OCI-LY7 (cell line): ENCODE data around the gene JPT2. TPM values are rescaled to one million over a fixed set of nuclear protein-coding genes. Genes with fewer than 3 reads are reported as not detected.

Source experiments
- BruUV-seq: library from RNA; stranded (reverse); fragments of 400-500 nt; replicated peaks from 2 replicates; lab custom pipeline; 2021; lab: Mats Ljungman, UMichigan
- CTCF ChIA-PET: fragments of 300-600 bp; sonication (Branson Sonifier 250); formaldehyde crosslinking; loops from one replicate; lab custom pipeline; 2022; ENCODE audit warnings: antibody characterized with exemption; ENCODE audit not compliant: unreplicated experiment; lab: Charles Lee
- POLR2A ChIA-PET: fragments of 300-600 bp; sonication (Branson Sonifier 250); formaldehyde crosslinking; loops from one replicate; lab custom pipeline; 2022; ENCODE audit warnings: antibody characterized with exemption; lab: Charles Lee
- DNase-seq: peaks from one replicate; pipeline ENCODE4 v3.0.0-alpha.2; 2015; ENCODE audit warnings: low spot score
- H2AFZ ChIP-seq: fragments of 200-600 bp; sonication (generic), shearing (Covaris generic); 2 replicates; pipeline ENCODE4 v1.6.1; 2014; ENCODE audit warnings: mild to moderate bottlenecking, antibody characterized with exemption, low read length, moderate library complexity
- H3K27ac ChIP-seq: fragments of 200-600 bp; sonication (generic); 2 replicates; pipeline ENCODE4 v1.5.1; 2014; ENCODE audit warnings: mixed run types, low read depth, mild to moderate bottlenecking, moderate library complexity, low read length, inconsistent platforms; ENCODE audit not compliant: poor library complexity, severe bottlenecking
- H3K36me3 ChIP-seq: fragments of 200-600 bp; sonication (generic); 2 replicates; pipeline ENCODE4 v1.6.1; 2014; ENCODE audit warnings: mild to moderate bottlenecking, antibody characterized with exemption, low read length, moderate library complexity, mixed read lengths; ENCODE audit not compliant: insufficient read depth
- H3K4me1 ChIP-seq: fragments of 200-600 bp; sonication (generic); 2 replicates; pipeline ENCODE4 v1.5.1; 2014; ENCODE audit warnings: mild to moderate bottlenecking, low read length; ENCODE audit not compliant: insufficient read depth, poor library complexity, severe bottlenecking
- H3K4me2 ChIP-seq: fragments of 200-600 bp; sonication (generic); 2 replicates; pipeline ENCODE4 v1.6.1; 2014; ENCODE audit warnings: mild to moderate bottlenecking, low read length
- H3K4me3 ChIP-seq: fragments of 200-600 bp; sonication (generic); 2 replicates; pipeline ENCODE4 v1.5.1; 2014; ENCODE audit warnings: mild to moderate bottlenecking, low read depth, low read length; ENCODE audit not compliant: poor library complexity, severe bottlenecking
- H3K79me2 ChIP-seq: fragments of 200-600 bp; sonication (generic); 2 replicates; pipeline ENCODE4 v1.6.1; 2016; ENCODE audit warnings: low read depth, mild to moderate bottlenecking, low read length, moderate library complexity, mixed read lengths; ENCODE audit not compliant: insufficient read depth
- H3K9me2 ChIP-seq: fragments of 200-600 bp; sonication (generic); 2 replicates; pipeline ENCODE4 v1.6.1; 2016; ENCODE audit warnings: mild to moderate bottlenecking, low read length, mixed read lengths; ENCODE audit not compliant: insufficient read depth
- H3K9me3 ChIP-seq: fragments of 200-600 bp; sonication (generic); 2 replicates; pipeline ENCODE4 v1.6.1; 2014; ENCODE audit warnings: mild to moderate bottlenecking, mixed run types, low read length, mixed read lengths
- H4K20me1 ChIP-seq: fragments of 200-600 bp; sonication (generic); 2 replicates; pipeline ENCODE4 v1.6.1; 2014; ENCODE audit warnings: mild to moderate bottlenecking, antibody characterized with exemption, low read length, moderate library complexity, mixed read lengths; ENCODE audit not compliant: insufficient read depth
- EZH2phosphoT487 ChIP-seq: fragments of 200-600 bp; sonication (generic); IDR thresholded peaks from 2 replicates; pipeline ENCODE4 v1.6.1; 2018; ENCODE audit warnings: low read depth, borderline replicate concordance, mild to moderate bottlenecking, mixed run types, antibody characterized with exemption, low read length, moderate library complexity, mixed read lengths
- intact Hi-C: fragments of 100-400 bp; cut with micrococcal nuclease; formaldehyde crosslinking; loops from one replicate; pipeline ENCODE4 v1.10.0; 2022; ENCODE audit not compliant: unreplicated experiment
- total RNA-seq, 2 experiments: library from RNA; depleted of rRNA in 1 of 2; stranded (reverse); fragments of >200 nt in 1 of 2; shearing (Covaris generic) in 1 of 2; gene quantifications; 2 replicates each; pipeline ENCODE4 v1.2.3, GENCODE V29; 2014 to 2022
- TF ChIP-seq, protein P1 (sequence below): fragments of 200-600 bp; sonication (generic); conservative IDR thresholded peaks from 2 replicates; pipeline ENCODE4 v1.5.1; 2014; ENCODE audit warnings: mild to moderate bottlenecking, antibody characterized with exemption, low read length, moderate library complexity, mixed read lengths

Gene JPT2
- total RNA-seq, 2 experiments from 2014 or later = 67.4 to 75.2 TPM

DNA sequence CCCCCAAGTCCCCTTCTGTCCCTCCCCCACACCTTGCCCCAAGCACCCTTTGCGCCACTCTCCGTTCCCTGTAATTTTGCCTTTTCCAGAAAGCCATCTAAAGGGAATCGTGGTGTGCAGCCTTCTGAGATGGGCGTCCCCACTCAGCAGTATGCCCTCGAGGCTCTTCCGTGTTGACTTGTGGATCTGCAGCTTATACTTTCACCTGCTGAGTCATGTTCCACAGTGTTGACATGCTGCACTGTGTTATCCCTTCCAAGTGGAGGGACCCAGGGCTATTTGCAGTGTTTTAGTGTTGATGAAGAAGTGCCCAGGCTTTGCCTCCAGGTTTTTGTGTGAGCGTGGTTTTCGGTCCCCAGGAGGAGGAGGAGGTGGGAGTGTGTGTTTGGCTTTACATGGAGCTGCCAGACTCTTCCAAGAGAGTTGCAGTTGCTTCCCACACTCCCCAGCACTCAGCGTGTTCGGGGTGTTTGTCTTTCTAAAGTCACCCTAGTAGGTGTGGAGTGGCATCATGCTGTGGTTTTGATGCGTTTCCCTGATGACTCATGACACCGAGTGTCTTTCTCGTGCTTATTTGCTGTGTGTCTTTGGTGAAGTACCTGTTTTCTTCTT is 32.1 kb upstream of the JPT2 start:
- no peaks in the 10 kb centered on the region for H4K20me1 ChIP-seq

DNA sequence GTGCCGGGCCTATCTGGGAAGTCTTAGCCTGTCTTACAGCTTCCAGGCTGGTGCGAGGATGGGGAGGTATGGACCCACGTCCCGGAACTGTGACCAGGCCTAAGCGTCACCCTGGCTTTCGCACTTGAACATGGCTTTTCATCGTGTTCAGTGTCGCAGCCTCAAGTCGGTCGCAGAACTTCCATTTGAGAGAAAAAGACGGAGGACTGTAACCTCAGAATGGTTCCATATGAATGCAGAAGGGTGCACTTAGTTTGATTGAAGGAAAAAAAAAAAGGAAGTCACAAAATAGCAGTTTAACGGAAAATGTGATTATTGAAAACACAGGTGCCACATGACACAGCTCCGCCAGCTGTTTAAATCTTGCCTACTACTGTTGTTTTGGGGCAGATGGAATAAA is 30.2 kb upstream of the JPT2 start:
- CTCF ChIA-PET = no interaction called here
- H2AFZ ChIP-seq = no peak overlapping the region

More for the DNA sequence above, 32.1 kb upstream of the JPT2 start:
- TF ChIP-seq, protein P1, sequence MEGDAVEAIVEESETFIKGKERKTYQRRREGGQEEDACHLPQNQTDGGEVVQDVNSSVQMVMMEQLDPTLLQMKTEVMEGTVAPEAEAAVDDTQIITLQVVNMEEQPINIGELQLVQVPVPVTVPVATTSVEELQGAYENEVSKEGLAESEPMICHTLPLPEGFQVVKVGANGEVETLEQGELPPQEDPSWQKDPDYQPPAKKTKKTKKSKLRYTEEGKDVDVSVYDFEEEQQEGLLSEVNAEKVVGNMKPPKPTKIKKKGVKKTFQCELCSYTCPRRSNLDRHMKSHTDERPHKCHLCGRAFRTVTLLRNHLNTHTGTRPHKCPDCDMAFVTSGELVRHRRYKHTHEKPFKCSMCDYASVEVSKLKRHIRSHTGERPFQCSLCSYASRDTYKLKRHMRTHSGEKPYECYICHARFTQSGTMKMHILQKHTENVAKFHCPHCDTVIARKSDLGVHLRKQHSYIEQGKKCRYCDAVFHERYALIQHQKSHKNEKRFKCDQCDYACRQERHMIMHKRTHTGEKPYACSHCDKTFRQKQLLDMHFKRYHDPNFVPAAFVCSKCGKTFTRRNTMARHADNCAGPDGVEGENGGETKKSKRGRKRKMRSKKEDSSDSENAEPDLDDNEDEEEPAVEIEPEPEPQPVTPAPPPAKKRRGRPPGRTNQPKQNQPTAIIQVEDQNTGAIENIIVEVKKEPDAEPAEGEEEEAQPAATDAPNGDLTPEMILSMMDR = no peak
- no peak for TF ChIP-seq EZH2phosphoT487
- ChIA-PET CTCF (no interaction called here), POLR2A (no interaction called here)
- peak overlapping the region; percentile 75 for H3K27ac ChIP-seq
- H3K79me2 ChIP-seq = no peaks in the 10 kb centered on the region
- no TSS peak for BruUV-seq
- no peaks in the 10 kb centered on the region for H3K9me2 ChIP-seq
- no peak for DNase-seq
- intact Hi-C loops = no loop called here
- H3K4me3 ChIP-seq = no peak overlapping the region
- peaks cover 19% of the 10 kb centered on the region for H3K4me1 ChIP-seq
- no peak overlapping the region for H2AFZ ChIP-seq
- H3K36me3 ChIP-seq = peaks cover 53% of the 10 kb centered on the region
- H3K9me3 ChIP-seq = no peaks in the 10 kb centered on the region
- H3K4me2 ChIP-seq = no peak overlapping the region

DNA sequence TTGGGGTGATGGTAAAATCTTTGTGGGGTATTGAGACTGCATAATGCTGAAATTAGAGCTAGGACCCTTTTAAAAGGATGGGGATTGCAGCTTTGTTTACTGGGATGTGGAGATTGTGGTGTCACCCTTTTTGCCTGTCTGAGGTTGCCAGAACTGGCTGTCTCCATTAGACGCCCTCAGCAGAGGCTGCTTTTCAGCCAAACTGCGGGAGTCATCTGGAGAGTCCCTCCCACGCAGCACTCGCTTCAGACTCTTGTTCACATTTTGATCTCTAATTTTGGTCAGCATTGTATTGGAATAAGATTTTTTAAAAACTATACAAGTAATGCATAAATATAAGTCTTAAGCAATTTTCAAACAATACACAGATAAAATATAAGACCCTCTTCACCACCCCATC is 27.9 kb upstream of the JPT2 start:
- Histone ChIP-seq H3K9me3 (no peaks in the 10 kb centered on the region), H4K20me1 (no peaks in the 10 kb centered on the region), H3K9me2 (no peaks in the 10 kb centered on the region), H3K27ac (no peak overlapping the region), H3K4me1 (peaks cover 19% of the 10 kb centered on the region), H3K4me3 (no peak overlapping the region), H3K4me2 (no peak overlapping the region), H3K36me3 (peaks cover 58% of the 10 kb centered on the region), H2AFZ (no peak overlapping the region), H3K79me2 (no peaks in the 10 kb centered on the region)
- ChIA-PET CTCF (no interaction called here), POLR2A (interaction anchor here (0.6 kb wide), 1 partner anchor 9 kb away, joined by 3 read pairs; no protein-coding TSS in a partner anchor)
- TF ChIP-seq, protein P1 = no peak
- intact Hi-C loops = no loop called here
- no peak for DNase-seq
- BruUV-seq = no TSS peak

More for the DNA sequence above, 30.2 kb upstream of the JPT2 start:
- intact Hi-C loops = no loop called here
- H4K20me1 ChIP-seq = no peaks in the 10 kb centered on the region
- POLR2A ChIA-PET = no interaction called here
- H3K79me2 ChIP-seq = no peaks in the 10 kb centered on the region
- peak overlapping the region; percentile 75 for H3K27ac ChIP-seq
- no peaks in the 10 kb centered on the region for H3K9me2 ChIP-seq
- H3K4me3 ChIP-seq = no peak overlapping the region
- H3K9me3 ChIP-seq = no peaks in the 10 kb centered on the region
- peak; percentile 67 for DNase-seq
- peaks cover 19% of the 10 kb centered on the region for H3K4me1 ChIP-seq
- no peak for TF ChIP-seq EZH2phosphoT487
- TF ChIP-seq, protein P1 = no peak
- peak overlapping the region; percentile 46 for H3K4me2 ChIP-seq
- peaks cover 53% of the 10 kb centered on the region for H3K36me3 ChIP-seq
- no TSS peak for BruUV-seq
